OCI-LY7 (cell line): ENCODE data around the gene GDF11.

Source experiments
- EZH2phosphoT487 ChIP-seq: fragments of 200-600 bp; sonication (generic); IDR thresholded peaks from 2 replicates; pipeline ENCODE4 v1.6.1; 2018; ENCODE audit warnings: low read depth, borderline replicate concordance, mild to moderate bottlenecking, mixed run types, antibody characterized with exemption, low read length, moderate library complexity, mixed read lengths
- TF ChIP-seq, protein P1 (sequence below): fragments of 200-600 bp; sonication (generic); conservative IDR thresholded peaks from 2 replicates; pipeline ENCODE4 v1.5.1; 2014; ENCODE audit warnings: mild to moderate bottlenecking, antibody characterized with exemption, low read length, moderate library complexity, mixed read lengths

- TF ChIP-seq, protein P1, sequence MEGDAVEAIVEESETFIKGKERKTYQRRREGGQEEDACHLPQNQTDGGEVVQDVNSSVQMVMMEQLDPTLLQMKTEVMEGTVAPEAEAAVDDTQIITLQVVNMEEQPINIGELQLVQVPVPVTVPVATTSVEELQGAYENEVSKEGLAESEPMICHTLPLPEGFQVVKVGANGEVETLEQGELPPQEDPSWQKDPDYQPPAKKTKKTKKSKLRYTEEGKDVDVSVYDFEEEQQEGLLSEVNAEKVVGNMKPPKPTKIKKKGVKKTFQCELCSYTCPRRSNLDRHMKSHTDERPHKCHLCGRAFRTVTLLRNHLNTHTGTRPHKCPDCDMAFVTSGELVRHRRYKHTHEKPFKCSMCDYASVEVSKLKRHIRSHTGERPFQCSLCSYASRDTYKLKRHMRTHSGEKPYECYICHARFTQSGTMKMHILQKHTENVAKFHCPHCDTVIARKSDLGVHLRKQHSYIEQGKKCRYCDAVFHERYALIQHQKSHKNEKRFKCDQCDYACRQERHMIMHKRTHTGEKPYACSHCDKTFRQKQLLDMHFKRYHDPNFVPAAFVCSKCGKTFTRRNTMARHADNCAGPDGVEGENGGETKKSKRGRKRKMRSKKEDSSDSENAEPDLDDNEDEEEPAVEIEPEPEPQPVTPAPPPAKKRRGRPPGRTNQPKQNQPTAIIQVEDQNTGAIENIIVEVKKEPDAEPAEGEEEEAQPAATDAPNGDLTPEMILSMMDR = no peak
- no peak for TF ChIP-seq EZH2phosphoT487
These were observed 14.8 kb downstream of the GDF11 start for GRCh38 chr12:55757701-55758100.
